Tracheal epithelial cell (primary cell): Measurements from ENCODE around the gene CFAP44. TPM values are rescaled to one million over a fixed set of nuclear protein-coding genes. Genes with fewer than 3 reads are reported as not detected.

ENCODE experiments used
- total RNA-seq: library from RNA; depleted of rRNA; stranded (reverse); fragments of >200 nt; gene quantifications from 2 replicates; pipeline ENCODE4 v1.2.1, GENCODE V29; 2014

The CFAP44 gene
- 1.1 and 1.7 TPM in 2 replicates for total RNA-seq

GRCh38 chr3:113441051-113441770 lies at the start of gene CFAP44:
CFAP44 (minus strand) TSS chr3:113441493; CDS start chr3:113433664, 7,829 bp downstream.

Other genes starting within 250 kb of the CFAP44 start
- gene BOC, start 229.9 kb downstream of the CFAP44 start, total RNA-seq = 0.43 and 0.72 TPM in 2 replicates
- 5.8 and 6.7 TPM in 2 replicates for gene SPICE1, start 73.7 kb upstream of the CFAP44 start, total RNA-seq
- under 0.01 and 0.24 TPM in 2 replicates for gene SIDT1, start 91.1 kb upstream of the CFAP44 start, total RNA-seq